H9 (cell line): Measurements from ENCODE around the gene PPP1R27. TPM values are rescaled to one million over a fixed set of nuclear protein-coding genes. Genes with fewer than 3 reads are reported as not detected.

Experiments used
- DNase-seq: peaks from one replicate; pipeline ENCODE4 v3.0.0-alpha.2; 2017
- H2AFZ ChIP-seq: one replicate; pipeline ENCODE4 v1.6.1; 2013; ENCODE audit warnings: mild to moderate bottlenecking, low read length, control low read depth, moderate library complexity
- H2AK5ac ChIP-seq: 2 replicates; pipeline ENCODE4 v1.6.1; 2013; ENCODE audit warnings: low read length, control low read depth, mixed read lengths; ENCODE audit not compliant: insufficient read length
- H2BK120ac ChIP-seq: one replicate; pipeline ENCODE4 v1.6.1; 2013; ENCODE audit warnings: low read depth, mild to moderate bottlenecking, low read length, control low read depth, inconsistent platforms; ENCODE audit not compliant: poor library complexity, severe bottlenecking
- H2BK12ac ChIP-seq: 2 replicates; pipeline ENCODE4 v1.6.1; 2013; ENCODE audit warnings: low read length, control low read depth, mixed read lengths, low read depth; ENCODE audit not compliant: insufficient read length
- H2BK15ac ChIP-seq: 2 replicates; pipeline ENCODE4 v1.6.1; 2013; ENCODE audit warnings: low read depth, low read length, control low read depth
- H2BK20ac ChIP-seq: one replicate; pipeline ENCODE4 v1.6.1; 2013; ENCODE audit warnings: low read depth, mild to moderate bottlenecking, low read length, control low read depth, inconsistent platforms; ENCODE audit not compliant: poor library complexity, severe bottlenecking
- H2BK5ac ChIP-seq: 2 replicates; pipeline ENCODE4 v1.6.1; 2013; ENCODE audit warnings: low read length, control low read depth, mixed read lengths; ENCODE audit not compliant: insufficient read length
- H3K14ac ChIP-seq: 2 replicates; pipeline ENCODE4 v1.6.1; 2013; ENCODE audit warnings: low read length, control low read depth; ENCODE audit not compliant: insufficient read depth
- H3K18ac ChIP-seq: 2 replicates; pipeline ENCODE4 v1.6.1; 2013; ENCODE audit warnings: low read depth, mild to moderate bottlenecking, mixed read lengths, low read length, control low read depth; ENCODE audit not compliant: insufficient read length
- H3K23ac ChIP-seq: 2 replicates; pipeline ENCODE4 v1.6.1; 2013; ENCODE audit warnings: low read length, control low read depth, mixed read lengths, low read depth; ENCODE audit not compliant: insufficient read length
- H3K23me2 ChIP-seq: 2 replicates; pipeline ENCODE4 v1.6.1; 2013; ENCODE audit warnings: low read depth, mild to moderate bottlenecking, mixed read lengths, low read length, control low read depth; ENCODE audit not compliant: insufficient read length, poor library complexity, severe bottlenecking
- H3K27ac ChIP-seq: 2 replicates; pipeline ENCODE4 v1.5.1; 2013; ENCODE audit warnings: low read length, control low read depth, mixed read lengths, low read depth; ENCODE audit not compliant: insufficient read length
- H3K27me3 ChIP-seq: 2 replicates; pipeline ENCODE4 v1.6.1; 2013; ENCODE audit warnings: low read length, control low read depth, inconsistent platforms; ENCODE audit not compliant: insufficient read depth
- H3K4ac ChIP-seq: 2 replicates; pipeline ENCODE4 v1.6.1; 2013; ENCODE audit warnings: low read depth, mild to moderate bottlenecking, control low read depth, inconsistent platforms, low read length, moderate library complexity
- H3K4me1 ChIP-seq: 2 replicates; pipeline ENCODE4 v1.6.1; 2013; ENCODE audit warnings: low read length, control low read depth, inconsistent platforms; ENCODE audit not compliant: insufficient read depth
- H3K4me2 ChIP-seq: 2 replicates; pipeline ENCODE4 v1.6.1; 2013; ENCODE audit warnings: low read length, control low read depth, mixed read lengths; ENCODE audit not compliant: insufficient read length, insufficient read depth
- H3K56ac ChIP-seq: 2 replicates; pipeline ENCODE4 v1.6.1; 2013; ENCODE audit warnings: low read depth, mild to moderate bottlenecking, mixed read lengths, low read length, control low read depth; ENCODE audit not compliant: insufficient read length
- H3K79me1 ChIP-seq: 2 replicates; pipeline ENCODE4 v1.6.1; 2013; ENCODE audit warnings: low read depth, mild to moderate bottlenecking, moderate library complexity, low read length, control low read depth, inconsistent platforms; ENCODE audit not compliant: insufficient read depth, poor library complexity, severe bottlenecking
- H3K79me2 ChIP-seq: 2 replicates; pipeline ENCODE4 v1.6.1; 2013; ENCODE audit warnings: low read length, control low read depth, inconsistent platforms; ENCODE audit not compliant: insufficient read depth
- H3K9ac ChIP-seq: 2 replicates; pipeline ENCODE4 v1.6.1; 2013; ENCODE audit warnings: low read length, control low read depth, mixed read lengths; ENCODE audit not compliant: insufficient read length; ENCODE audit errors: extremely low read depth
- H3K9me3 ChIP-seq: one replicate; pipeline ENCODE4 v1.6.1; 2013; ENCODE audit warnings: low read depth, low read length, inconsistent platforms; ENCODE audit not compliant: control insufficient read depth
- H3T11ph ChIP-seq: one replicate; pipeline ENCODE4 v1.6.1; 2013; ENCODE audit warnings: mild to moderate bottlenecking, low read length, control low read depth, inconsistent platforms
- H4K20me1 ChIP-seq: one replicate; pipeline ENCODE4 v1.6.1; 2013; ENCODE audit not compliant: control insufficient read depth, insufficient read length, insufficient read depth
- H4K5ac ChIP-seq: 2 replicates; pipeline ENCODE4 v1.6.1; 2013; ENCODE audit warnings: low read depth, mild to moderate bottlenecking, mixed read lengths, low read length, control low read depth; ENCODE audit not compliant: insufficient read length
- H4K8ac ChIP-seq: replicated peaks from 2 replicates; pipeline ENCODE4 v1.6.1; 2013; ENCODE audit warnings: low read length, control low read depth, mixed read lengths, low read depth; ENCODE audit not compliant: insufficient read length
- H4K91ac ChIP-seq: 2 replicates; pipeline ENCODE4 v1.6.1; 2013; ENCODE audit warnings: low read depth, mild to moderate bottlenecking, moderate library complexity, mixed read lengths, low read length, control low read depth; ENCODE audit not compliant: insufficient read length
- H3K27ac Mint-ChIP-seq, 3 experiments: 2 replicates in 2 of 3; 3 replicates in 1 of 3; pipeline ENCODE4 v1.8.0; 2020 to 2021; ENCODE audit warnings: mixed read lengths in 3 of 3, mild to moderate bottlenecking in 1 of 3, moderate library complexity in 1 of 3
- H3K27me3 Mint-ChIP-seq: 2 replicates; pipeline ENCODE4 v1.8.0; 2021; ENCODE audit warnings: low read depth, mild to moderate bottlenecking, moderate library complexity, mixed read lengths
- H3K36me3 Mint-ChIP-seq, 3 experiments: 2 replicates in 2 of 3; 3 replicates in 1 of 3; pipeline ENCODE4 v1.8.0; 2020 to 2021; ENCODE audit warnings: low read depth in 3 of 3, mixed read lengths in 3 of 3; ENCODE audit not compliant: insufficient read depth in 1 of 3
- H3K4me1 Mint-ChIP-seq, 2 experiments: 2 replicates each; pipeline ENCODE4 v1.8.0; 2020; ENCODE audit warnings: mixed read lengths in 2 of 2
- H3K4me3 Mint-ChIP-seq, 2 experiments: 2 replicates in 1 of 2; 3 replicates in 1 of 2; pipeline ENCODE4 v1.8.0; 2020 to 2021; ENCODE audit warnings: mild to moderate bottlenecking in 2 of 2, mixed read lengths in 2 of 2, moderate library complexity in 1 of 2
- H3K9me3 Mint-ChIP-seq, 2 experiments: 2 replicates in 1 of 2; 3 replicates in 1 of 2; pipeline ENCODE4 v1.8.0; 2020; ENCODE audit warnings: mild to moderate bottlenecking in 2 of 2, mixed read lengths in 2 of 2, moderate library complexity in 1 of 2
- WGBS: extraction: QIAGEN DNeasy Blood & Tissue Kit; methylation state at CpG from one replicate; pipeline ENCODE4 v1.1.7; 2013; ENCODE audit warnings: missing lambda C conversion rate, low lambda C conversion rate, mixed read lengths; ENCODE audit not compliant: insufficient read length; ENCODE audit errors: extremely low coverage; 5-methylcytosine and 5-hydroxymethylcytosine counted together
- total RNA-seq: library from RNA; stranded (reverse); gene quantifications from 2 replicates; pipeline ENCODE4 v1.2.1, GENCODE V29; 2021
- TF ChIP-seq, protein P1 (sequence below): fragments of 200-600 bp; sonication (generic); conservative IDR thresholded peaks from 3 replicates; pipeline ENCODE4 v1.8.0; 2021; ENCODE audit warnings: antibody characterized with exemption, mild to moderate bottlenecking

Gene PPP1R27
- total RNA-seq, 1 experiment from 2014 or later: 0.22 TPM

DNA sequence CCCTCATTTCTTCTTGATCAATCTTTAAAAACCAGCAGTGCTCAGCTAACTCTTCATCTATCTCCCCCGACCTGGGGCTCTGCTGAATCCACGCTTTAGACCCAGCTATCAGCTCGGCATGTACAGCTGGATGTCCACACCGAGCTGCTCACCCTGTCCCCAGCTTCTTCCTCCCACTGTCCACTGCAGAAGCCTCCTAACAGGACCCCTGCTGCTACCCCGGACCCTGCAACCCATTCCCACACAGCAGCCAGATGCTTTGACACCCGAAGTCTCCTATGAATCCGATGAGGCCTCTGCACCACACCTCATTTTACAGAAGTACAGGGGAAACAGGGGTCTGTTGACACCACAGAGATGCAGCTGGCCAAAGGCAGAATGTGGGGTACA lies 17.1 kb downstream of the PPP1R27 start:
- no peak overlapping the region for H2BK15ac ChIP-seq
- no peak overlapping the region for H3K56ac ChIP-seq
- H2BK20ac ChIP-seq: no peak overlapping the region
- no peaks in the 10 kb centered on the region for H3K79me2 ChIP-seq
- H3K4me3 Mint-ChIP-seq: 0 out of 5 replicates have a peak overlapping the region, but pooled peaks of 1 of the 2 experiments have one; percentile 5
- no peak overlapping the region for H2AFZ ChIP-seq
- no peak overlapping the region for H2BK120ac ChIP-seq
- H3K9ac ChIP-seq: no peak overlapping the region
- H3K79me1 ChIP-seq: no peaks in the 10 kb centered on the region
- H2BK12ac ChIP-seq: no peak overlapping the region
- H4K8ac ChIP-seq: no peak overlapping the region
- H3K23me2 ChIP-seq: no peaks in the 10 kb centered on the region
- H3K9me3 ChIP-seq: no peaks in the 10 kb centered on the region
- TF ChIP-seq, protein P1, sequence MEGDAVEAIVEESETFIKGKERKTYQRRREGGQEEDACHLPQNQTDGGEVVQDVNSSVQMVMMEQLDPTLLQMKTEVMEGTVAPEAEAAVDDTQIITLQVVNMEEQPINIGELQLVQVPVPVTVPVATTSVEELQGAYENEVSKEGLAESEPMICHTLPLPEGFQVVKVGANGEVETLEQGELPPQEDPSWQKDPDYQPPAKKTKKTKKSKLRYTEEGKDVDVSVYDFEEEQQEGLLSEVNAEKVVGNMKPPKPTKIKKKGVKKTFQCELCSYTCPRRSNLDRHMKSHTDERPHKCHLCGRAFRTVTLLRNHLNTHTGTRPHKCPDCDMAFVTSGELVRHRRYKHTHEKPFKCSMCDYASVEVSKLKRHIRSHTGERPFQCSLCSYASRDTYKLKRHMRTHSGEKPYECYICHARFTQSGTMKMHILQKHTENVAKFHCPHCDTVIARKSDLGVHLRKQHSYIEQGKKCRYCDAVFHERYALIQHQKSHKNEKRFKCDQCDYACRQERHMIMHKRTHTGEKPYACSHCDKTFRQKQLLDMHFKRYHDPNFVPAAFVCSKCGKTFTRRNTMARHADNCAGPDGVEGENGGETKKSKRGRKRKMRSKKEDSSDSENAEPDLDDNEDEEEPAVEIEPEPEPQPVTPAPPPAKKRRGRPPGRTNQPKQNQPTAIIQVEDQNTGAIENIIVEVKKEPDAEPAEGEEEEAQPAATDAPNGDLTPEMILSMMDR: no peak
- H3K18ac ChIP-seq: no peak overlapping the region
- no peak overlapping the region for H2AK5ac ChIP-seq
- DNase-seq: no peak
- H3K27me3 ChIP-seq: no peaks in the 10 kb centered on the region
- H4K91ac ChIP-seq: no peak overlapping the region
- no peaks in the 10 kb centered on the region; a peak in 2 of 5 replicates for H3K9me3 Mint-ChIP-seq
- H3K4me1 ChIP-seq: no peaks in the 10 kb centered on the region; the same call in 1 of the 2 replicates
- no peak overlapping the region for H3K4me2 ChIP-seq
- H3K23ac ChIP-seq: no peak overlapping the region
- H3K36me3 Mint-ChIP-seq: no peaks in the 10 kb centered on the region
- H3K4me1 Mint-ChIP-seq: peaks cover 0 to 10% of the 10 kb centered on the region in 2 experiments; a peak in 1 of 4 replicates
- no peak overlapping the region; a peak in 2 of 7 replicates for H3K27ac Mint-ChIP-seq
- no CpG with 5 or more reads among the region's 7 CpGs for WGBS
- no peaks in the 10 kb centered on the region for H4K20me1 ChIP-seq
- H3K27ac ChIP-seq: no peak overlapping the region
- no peak overlapping the region for H3K14ac ChIP-seq
- no peak overlapping the region for H4K5ac ChIP-seq
- peaks cover 10% of the 10 kb centered on the region for H3K27me3 Mint-ChIP-seq
- no peak overlapping the region for H3T11ph ChIP-seq
- H2BK5ac ChIP-seq: no peak overlapping the region
- no peak overlapping the region for H3K4ac ChIP-seq
